Liver (tissue), 9 donors: ENCODE data around the gene GRIA1. TPM values are rescaled to one million over a fixed set of nuclear protein-coding genes. Genes with fewer than 3 reads are reported as not detected.

ENCODE experiments used
- DNase-seq: peaks from one replicate; pipeline ENCODE4 v3.0.0-alpha.2; 2017; ENCODE audit warnings: low spot score
- H3K27ac ChIP-seq, 2 donors: one replicate each; pipeline ENCODE4 v1.7.0; 2013; ENCODE audit warnings: inconsistent platforms in 2 of 2, low read length in 2 of 2, control low read depth in 1 of 2, low read depth in 1 of 2, mild to moderate bottlenecking in 1 of 2
- H3K27me3 ChIP-seq, 4 donors: one replicate each; pipeline versions ENCODE4 v1.6.1 to v1.7.0; 2013; ENCODE audit warnings: low read length in 3 of 4, inconsistent platforms in 1 of 4, mild to moderate bottlenecking in 1 of 4, moderate library complexity in 1 of 4; ENCODE audit not compliant: control insufficient read depth in 4 of 4, insufficient read depth in 4 of 4
- H3K36me3 ChIP-seq, 4 donors: one replicate each; pipeline versions ENCODE4 v1.6.1 to v1.7.0; 2013; ENCODE audit warnings: low read length in 3 of 4, mild to moderate bottlenecking in 3 of 4, low read depth in 1 of 4, moderate library complexity in 1 of 4; ENCODE audit not compliant: control insufficient read depth in 4 of 4, insufficient read depth in 3 of 4
- H3K4me1 ChIP-seq, 4 donors: one replicate each; pipeline versions ENCODE4 v1.6.1 to v1.7.0; 2013; ENCODE audit warnings: low read length in 3 of 4, mild to moderate bottlenecking in 3 of 4, moderate library complexity in 1 of 4; ENCODE audit not compliant: control insufficient read depth in 4 of 4, insufficient read depth in 4 of 4
- H3K4me3 ChIP-seq, 3 donors: one replicate each; pipeline versions ENCODE4 v1.6.1 to v1.7.0; 2013; ENCODE audit warnings: low read length in 3 of 3, control low read depth in 1 of 3, low read depth in 1 of 3, mild to moderate bottlenecking in 1 of 3
- H3K9ac ChIP-seq, 2 donors: one replicate each; pipeline ENCODE4 v1.7.0; 2013; ENCODE audit warnings: low read length in 2 of 2, mild to moderate bottlenecking in 2 of 2, moderate library complexity in 2 of 2, control low read depth in 1 of 2, low read depth in 1 of 2
- H3K9me3 ChIP-seq, 4 donors: one replicate each; pipeline versions ENCODE4 v1.6.1 to v1.7.0; 2013; ENCODE audit warnings: low read length in 3 of 4; ENCODE audit not compliant: control insufficient read depth in 4 of 4
- EGR1 ChIP-seq, 2 donors: IDR thresholded peaks; 2 replicates each; pipeline ENCODE4 v1.6.1; 2016 to 2018; ENCODE audit warnings: antibody characterized with exemption in 2 of 2, low read depth in 2 of 2
- FOXA1 ChIP-seq: IDR thresholded peaks from 2 replicates; pipeline ENCODE4 v1.6.1; 2016; ENCODE audit warnings: antibody characterized with exemption
- FOXA2 ChIP-seq: IDR thresholded peaks from 2 replicates; pipeline ENCODE4 v1.6.1; 2016; ENCODE audit warnings: antibody characterized with exemption
- GABPA ChIP-seq, 2 donors: IDR thresholded peaks in 1 of 2; conservative IDR thresholded peaks in 1 of 2; 2 replicates each; pipeline ENCODE4 v1.6.1; 2016; ENCODE audit warnings: antibody characterized with exemption in 2 of 2, mild to moderate bottlenecking in 1 of 2, moderate library complexity in 1 of 2
- HNF4A ChIP-seq, 2 donors: conservative IDR thresholded peaks; 2 replicates each; pipeline ENCODE4 v1.6.1; 2016; ENCODE audit warnings: antibody characterized with exemption in 2 of 2, mild to moderate bottlenecking in 2 of 2
- HNF4G ChIP-seq: IDR thresholded peaks from 2 replicates; pipeline ENCODE4 v1.6.1; 2016; ENCODE audit warnings: antibody characterized with exemption
- JUND ChIP-seq, 2 donors: IDR thresholded peaks; 2 replicates each; pipeline ENCODE4 v1.6.1; 2016; ENCODE audit warnings: antibody characterized with exemption in 2 of 2
- NR2F2 ChIP-seq: IDR thresholded peaks from 2 replicates; pipeline ENCODE4 v1.6.1; 2016; ENCODE audit warnings: antibody characterized with exemption
- RAD21 ChIP-seq, 2 donors: IDR thresholded peaks; 2 replicates each; pipeline ENCODE4 v1.6.1; 2016; ENCODE audit warnings: antibody characterized with exemption in 2 of 2, mild to moderate bottlenecking in 2 of 2
- RXRA ChIP-seq, 2 donors: IDR thresholded peaks; 2 replicates each; pipeline ENCODE4 v1.6.1; 2017 to 2018; ENCODE audit warnings: antibody characterized with exemption in 2 of 2, mild to moderate bottlenecking in 1 of 2
- SP1 ChIP-seq: IDR thresholded peaks from 2 replicates; pipeline ENCODE4 v1.6.1; 2018; ENCODE audit warnings: antibody characterized with exemption, mild to moderate bottlenecking
- TAF1 ChIP-seq: conservative IDR thresholded peaks from 2 replicates; pipeline ENCODE4 v1.6.1; 2016; ENCODE audit warnings: antibody characterized with exemption, mild to moderate bottlenecking
- YY1 ChIP-seq: IDR thresholded peaks from 2 replicates; pipeline ENCODE4 v1.6.1; 2016; ENCODE audit warnings: antibody characterized with exemption, mild to moderate bottlenecking
- WGBS: extraction: QIAGEN DNeasy Blood & Tissue Kit; methylation state at CpG from one replicate; pipeline ENCODE4 v1.1.7; 2013; 5-methylcytosine and 5-hydroxymethylcytosine counted together
- polyA plus RNA-seq, 2 donors: library from polyadenylated mRNA; stranded (reverse) in 1 of 2; unstranded in 1 of 2; fragments of 200-250 nt in 1 of 2; fragments of >200 nt in 1 of 2; fragmentation: Nextera tagmentation in 1 of 2; extraction: Ambion mirVana in 1 of 2; gene quantifications; one replicate each; pipeline versions ENCODE4 v1.2.1 to v1.2.3, GENCODE V29; 2013 to 2015
- total RNA-seq, 2 donors: library from RNA; depleted of rRNA; stranded (reverse); fragments of >200 nt; gene quantifications; one replicate each; pipeline ENCODE4 v1.2.3, GENCODE V29; 2014
- TF ChIP-seq, protein P1 (sequence below): IDR thresholded peaks from 2 replicates; pipeline ENCODE4 v1.6.1; 2016; ENCODE audit warnings: antibody characterized with exemption, mild to moderate bottlenecking
- TF ChIP-seq, protein P2 (sequence below): fragments of 150-350 bp; IDR thresholded peaks from 2 replicates; pipeline ENCODE4 v1.5.1; 2017; ENCODE audit warnings: improper control_type of control experiment, low read depth, low read length; ENCODE audit not compliant: missing input control
- TF ChIP-seq, protein P3 (sequence below): IDR thresholded peaks from 2 replicates; pipeline ENCODE4 v1.6.1; 2016; ENCODE audit warnings: antibody characterized with exemption
- TF ChIP-seq, protein P4 (sequence below): IDR thresholded peaks from 2 replicates; pipeline ENCODE4 v1.6.1; 2016; ENCODE audit warnings: antibody characterized with exemption
- TF ChIP-seq, protein P5 (sequence below): IDR thresholded peaks from 2 replicates; pipeline ENCODE4 v1.6.1; 2016; ENCODE audit warnings: antibody characterized with exemption
- donor health status: healthy.
- donor health status: healthy.
- donor health status: healthy.
- donor health status: healthy.
- donor health status: healthy.

The GRIA1 gene
- total and polyA plus RNA-seq, 4 donors = 0.08 TPM; not detected in 3

DNA sequence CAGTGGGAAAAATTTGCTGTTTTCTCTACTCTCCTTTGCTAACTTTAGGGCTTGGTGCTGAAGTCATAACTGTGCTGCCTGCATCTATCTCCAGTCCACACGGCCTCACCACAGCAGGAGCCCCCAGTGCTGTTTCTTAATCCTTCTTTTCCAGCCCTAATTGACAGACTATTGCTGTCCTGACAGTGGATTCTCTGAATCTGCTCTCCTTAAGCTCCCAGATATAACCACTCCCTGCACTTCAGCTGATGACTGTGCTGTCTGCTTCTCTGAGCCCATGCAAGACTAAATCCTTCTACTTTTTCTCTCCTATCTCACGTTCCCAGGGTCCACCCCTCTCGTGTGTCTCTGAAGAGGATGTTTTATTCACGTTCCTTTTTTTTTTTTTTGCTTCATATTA is 19.7 kb upstream of the GRIA1 start:
- TF ChIP-seq YY1 (no peak), JUND (IDR thresholded peaks at IDR 0.05) (no peak), EGR1 (IDR thresholded peaks at IDR 0.05; ENCODE audit: low read depth in 2 of 2) (no peak), RAD21 (IDR thresholded peaks at IDR 0.05) (no peak), SP1 (no peak), FOXA2 (no peak), TAF1 (no peak), RXRA (IDR thresholded peaks at IDR 0.05) (no peak), NR2F2 (no peak), FOXA1 (no peak), HNF4A (conservative IDR thresholded peaks at IDR 0.05) (no peak), GABPA (IDR thresholded peaks at IDR 0.05 in 1 of 2, conservative IDR thresholded peaks at IDR 0.05 in 1 of 2) (no peak), HNF4G (no peak)
- TF ChIP-seq, protein P1, sequence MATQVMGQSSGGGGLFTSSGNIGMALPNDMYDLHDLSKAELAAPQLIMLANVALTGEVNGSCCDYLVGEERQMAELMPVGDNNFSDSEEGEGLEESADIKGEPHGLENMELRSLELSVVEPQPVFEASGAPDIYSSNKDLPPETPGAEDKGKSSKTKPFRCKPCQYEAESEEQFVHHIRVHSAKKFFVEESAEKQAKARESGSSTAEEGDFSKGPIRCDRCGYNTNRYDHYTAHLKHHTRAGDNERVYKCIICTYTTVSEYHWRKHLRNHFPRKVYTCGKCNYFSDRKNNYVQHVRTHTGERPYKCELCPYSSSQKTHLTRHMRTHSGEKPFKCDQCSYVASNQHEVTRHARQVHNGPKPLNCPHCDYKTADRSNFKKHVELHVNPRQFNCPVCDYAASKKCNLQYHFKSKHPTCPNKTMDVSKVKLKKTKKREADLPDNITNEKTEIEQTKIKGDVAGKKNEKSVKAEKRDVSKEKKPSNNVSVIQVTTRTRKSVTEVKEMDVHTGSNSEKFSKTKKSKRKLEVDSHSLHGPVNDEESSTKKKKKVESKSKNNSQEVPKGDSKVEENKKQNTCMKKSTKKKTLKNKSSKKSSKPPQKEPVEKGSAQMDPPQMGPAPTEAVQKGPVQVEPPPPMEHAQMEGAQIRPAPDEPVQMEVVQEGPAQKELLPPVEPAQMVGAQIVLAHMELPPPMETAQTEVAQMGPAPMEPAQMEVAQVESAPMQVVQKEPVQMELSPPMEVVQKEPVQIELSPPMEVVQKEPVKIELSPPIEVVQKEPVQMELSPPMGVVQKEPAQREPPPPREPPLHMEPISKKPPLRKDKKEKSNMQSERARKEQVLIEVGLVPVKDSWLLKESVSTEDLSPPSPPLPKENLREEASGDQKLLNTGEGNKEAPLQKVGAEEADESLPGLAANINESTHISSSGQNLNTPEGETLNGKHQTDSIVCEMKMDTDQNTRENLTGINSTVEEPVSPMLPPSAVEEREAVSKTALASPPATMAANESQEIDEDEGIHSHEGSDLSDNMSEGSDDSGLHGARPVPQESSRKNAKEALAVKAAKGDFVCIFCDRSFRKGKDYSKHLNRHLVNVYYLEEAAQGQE = no peak
- TF ChIP-seq, protein P2, sequence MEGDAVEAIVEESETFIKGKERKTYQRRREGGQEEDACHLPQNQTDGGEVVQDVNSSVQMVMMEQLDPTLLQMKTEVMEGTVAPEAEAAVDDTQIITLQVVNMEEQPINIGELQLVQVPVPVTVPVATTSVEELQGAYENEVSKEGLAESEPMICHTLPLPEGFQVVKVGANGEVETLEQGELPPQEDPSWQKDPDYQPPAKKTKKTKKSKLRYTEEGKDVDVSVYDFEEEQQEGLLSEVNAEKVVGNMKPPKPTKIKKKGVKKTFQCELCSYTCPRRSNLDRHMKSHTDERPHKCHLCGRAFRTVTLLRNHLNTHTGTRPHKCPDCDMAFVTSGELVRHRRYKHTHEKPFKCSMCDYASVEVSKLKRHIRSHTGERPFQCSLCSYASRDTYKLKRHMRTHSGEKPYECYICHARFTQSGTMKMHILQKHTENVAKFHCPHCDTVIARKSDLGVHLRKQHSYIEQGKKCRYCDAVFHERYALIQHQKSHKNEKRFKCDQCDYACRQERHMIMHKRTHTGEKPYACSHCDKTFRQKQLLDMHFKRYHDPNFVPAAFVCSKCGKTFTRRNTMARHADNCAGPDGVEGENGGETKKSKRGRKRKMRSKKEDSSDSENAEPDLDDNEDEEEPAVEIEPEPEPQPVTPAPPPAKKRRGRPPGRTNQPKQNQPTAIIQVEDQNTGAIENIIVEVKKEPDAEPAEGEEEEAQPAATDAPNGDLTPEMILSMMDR = no peak
- TF ChIP-seq, protein P3, sequence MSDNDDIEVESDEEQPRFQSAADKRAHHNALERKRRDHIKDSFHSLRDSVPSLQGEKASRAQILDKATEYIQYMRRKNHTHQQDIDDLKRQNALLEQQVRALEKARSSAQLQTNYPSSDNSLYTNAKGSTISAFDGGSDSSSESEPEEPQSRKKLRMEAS = no peak
- TF ChIP-seq, protein P4, sequence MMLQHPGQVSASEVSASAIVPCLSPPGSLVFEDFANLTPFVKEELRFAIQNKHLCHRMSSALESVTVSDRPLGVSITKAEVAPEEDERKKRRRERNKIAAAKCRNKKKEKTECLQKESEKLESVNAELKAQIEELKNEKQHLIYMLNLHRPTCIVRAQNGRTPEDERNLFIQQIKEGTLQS = no peak
- TF ChIP-seq, protein P5, sequence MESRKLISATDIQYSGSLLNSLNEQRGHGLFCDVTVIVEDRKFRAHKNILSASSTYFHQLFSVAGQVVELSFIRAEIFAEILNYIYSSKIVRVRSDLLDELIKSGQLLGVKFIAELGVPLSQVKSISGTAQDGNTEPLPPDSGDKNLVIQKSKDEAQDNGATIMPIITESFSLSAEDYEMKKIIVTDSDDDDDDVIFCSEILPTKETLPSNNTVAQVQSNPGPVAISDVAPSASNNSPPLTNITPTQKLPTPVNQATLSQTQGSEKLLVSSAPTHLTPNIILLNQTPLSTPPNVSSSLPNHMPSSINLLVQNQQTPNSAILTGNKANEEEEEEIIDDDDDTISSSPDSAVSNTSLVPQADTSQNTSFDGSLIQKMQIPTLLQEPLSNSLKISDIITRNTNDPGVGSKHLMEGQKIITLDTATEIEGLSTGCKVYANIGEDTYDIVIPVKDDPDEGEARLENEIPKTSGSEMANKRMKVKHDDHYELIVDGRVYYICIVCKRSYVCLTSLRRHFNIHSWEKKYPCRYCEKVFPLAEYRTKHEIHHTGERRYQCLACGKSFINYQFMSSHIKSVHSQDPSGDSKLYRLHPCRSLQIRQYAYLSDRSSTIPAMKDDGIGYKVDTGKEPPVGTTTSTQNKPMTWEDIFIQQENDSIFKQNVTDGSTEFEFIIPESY = no peak
- Histone ChIP-seq H3K9me3 (no peaks in the 10 kb centered on the region), H3K27ac (no peak overlapping the region), H3K4me1 (no peaks in the 10 kb centered on the region), H3K9ac (no peak overlapping the region), H3K4me3 (no peak overlapping the region), H3K36me3 (no peaks in the 10 kb centered on the region), H3K27me3 (no peaks in the 10 kb centered on the region)
- 53% methylated on average over 4 of the region's 4 CpGs for WGBS
- DNase-seq = no peak
